ENCODE results near the gene CTSS.

CTSS gene

DNA sequence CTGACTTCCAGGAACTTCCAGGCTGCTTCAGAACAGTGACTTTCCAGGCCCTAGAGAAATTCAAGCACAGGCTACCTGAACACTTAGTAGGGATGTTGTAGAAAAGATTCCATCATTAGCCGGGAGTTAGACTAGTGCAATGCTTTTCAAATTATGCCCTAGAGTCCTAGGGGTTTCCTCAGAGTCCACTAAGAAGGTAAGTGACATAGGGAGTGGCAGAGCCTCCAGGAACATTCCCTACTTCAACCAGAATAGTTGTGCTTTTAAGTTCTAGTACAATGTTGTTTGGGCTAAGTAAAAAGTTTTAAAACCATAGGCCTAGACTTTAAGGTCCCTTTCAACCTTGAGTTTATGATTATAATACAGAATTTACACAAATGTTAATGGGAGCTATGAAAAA lies 59.5 kb downstream of the CTSS start:
- ChIA-PET CTCF (no interaction called here), POLR2A (no interaction called here)
- Histone ChIP-seq H3K9me3 (ENCODE audit: control insufficient read depth, insufficient read depth, low read depth, low read length) (no peaks in the 10 kb centered on the region), H3K36me3 (ENCODE audit: control insufficient read depth in 2 of 2, insufficient read depth in 1 of 2, low read length in 2 of 2) (no peaks in the 10 kb centered on the region), H3K4me3 (ENCODE audit: low read depth, low read length) (no peak overlapping the region), H3K4me1 (ENCODE audit: control insufficient read depth, insufficient read depth, low read length) (no peaks in the 10 kb centered on the region), H3K27ac (ENCODE audit: extremely low read depth, low read depth, low read length) (no peak overlapping the region)
- TF ChIP-seq SETDB1 (IDR thresholded peaks at IDR 0.05; ENCODE audit: insufficient read length, low read length): no peak
- TF ChIP-seq ZNF571 (tag by site-specific recombination; IDR thresholded peaks at IDR 0.05): no peak
- no peak for TF ChIP-seq ZBTB8A (tag by site-specific recombination; IDR thresholded peaks at IDR 0.05)
- no peak for TF ChIP-seq ZNF514 (tag by site-specific recombination; IDR thresholded peaks at IDR 0.05)
- TF ChIP-seq ZNF629 (tag by site-specific recombination; IDR thresholded peaks at IDR 0.05): no peak
- no peak for TF ChIP-seq ZBTB17 (tag by site-specific recombination; IDR thresholded peaks at IDR 0.05)
- no peak for TF ChIP-seq ZNF311 (tag by site-specific recombination; IDR thresholded peaks at IDR 0.05; ENCODE audit: borderline replicate concordance)
- no peak for TF ChIP-seq ZNF600 (tag by site-specific recombination; IDR thresholded peaks at IDR 0.05)
- no peak for TF ChIP-seq ZFP41 (tag by site-specific recombination; IDR thresholded peaks at IDR 0.05; ENCODE audit: borderline replicate concordance)
- TF ChIP-seq WT1 (tag by site-specific recombination; IDR thresholded peaks at IDR 0.05): no peak
- TF ChIP-seq ZNF366 (tag by site-specific recombination; conservative IDR thresholded peaks at IDR 0.05): no peak
- no peak for TF ChIP-seq ZXDB (tag by site-specific recombination; IDR thresholded peaks at IDR 0.05)
- TF ChIP-seq, protein P1, sequence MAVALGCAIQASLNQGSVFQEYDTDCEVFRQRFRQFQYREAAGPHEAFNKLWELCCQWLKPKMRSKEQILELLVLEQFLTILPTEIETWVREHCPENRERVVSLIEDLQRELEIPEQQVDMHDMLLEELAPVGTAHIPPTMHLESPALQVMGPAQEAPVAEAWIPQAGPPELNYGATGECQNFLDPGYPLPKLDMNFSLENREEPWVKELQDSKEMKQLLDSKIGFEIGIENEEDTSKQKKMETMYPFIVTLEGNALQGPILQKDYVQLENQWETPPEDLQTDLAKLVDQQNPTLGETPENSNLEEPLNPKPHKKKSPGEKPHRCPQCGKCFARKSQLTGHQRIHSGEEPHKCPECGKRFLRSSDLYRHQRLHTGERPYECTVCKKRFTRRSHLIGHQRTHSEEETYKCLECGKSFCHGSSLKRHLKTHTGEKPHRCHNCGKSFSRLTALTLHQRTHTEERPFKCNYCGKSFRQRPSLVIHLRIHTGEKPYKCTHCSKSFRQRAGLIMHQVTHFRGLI (tag by site-specific recombination; IDR thresholded peaks at IDR 0.05): no peak
- TF ChIP-seq, protein P2, sequence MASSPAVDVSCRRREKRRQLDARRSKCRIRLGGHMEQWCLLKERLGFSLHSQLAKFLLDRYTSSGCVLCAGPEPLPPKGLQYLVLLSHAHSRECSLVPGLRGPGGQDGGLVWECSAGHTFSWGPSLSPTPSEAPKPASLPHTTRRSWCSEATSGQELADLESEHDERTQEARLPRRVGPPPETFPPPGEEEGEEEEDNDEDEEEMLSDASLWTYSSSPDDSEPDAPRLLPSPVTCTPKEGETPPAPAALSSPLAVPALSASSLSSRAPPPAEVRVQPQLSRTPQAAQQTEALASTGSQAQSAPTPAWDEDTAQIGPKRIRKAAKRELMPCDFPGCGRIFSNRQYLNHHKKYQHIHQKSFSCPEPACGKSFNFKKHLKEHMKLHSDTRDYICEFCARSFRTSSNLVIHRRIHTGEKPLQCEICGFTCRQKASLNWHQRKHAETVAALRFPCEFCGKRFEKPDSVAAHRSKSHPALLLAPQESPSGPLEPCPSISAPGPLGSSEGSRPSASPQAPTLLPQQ (tag by site-specific recombination; IDR thresholded peaks at IDR 0.05): no peak
- no peak for TF ChIP-seq ZBTB1 (tag by site-specific recombination; IDR thresholded peaks at IDR 0.05)

DNA sequence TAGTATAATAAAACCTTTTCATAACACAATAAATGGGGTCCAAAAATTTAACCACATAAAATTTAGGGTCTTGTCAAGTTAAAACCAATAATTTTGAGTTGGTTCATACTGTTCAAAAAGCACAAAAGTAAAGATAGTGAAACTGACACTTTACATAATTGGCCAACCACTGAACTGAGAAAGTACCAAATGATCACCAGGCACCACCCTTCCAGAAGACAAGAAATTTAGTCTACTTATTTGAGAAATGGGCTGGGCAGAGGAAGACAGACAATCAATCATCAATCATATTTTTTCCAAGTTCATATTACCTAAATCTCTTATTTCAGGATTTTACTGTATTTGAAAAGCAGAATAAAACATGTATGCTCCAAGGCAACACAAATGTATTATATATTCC lies 62.2 kb downstream of the CTSS start:
- no peaks in the 10 kb centered on the region for H3K4me1 ChIP-seq (ENCODE audit: control insufficient read depth, insufficient read depth, low read length)
- no peaks in the 10 kb centered on the region for H3K36me3 ChIP-seq (ENCODE audit: control insufficient read depth in 2 of 2, insufficient read depth in 1 of 2, low read length in 2 of 2)
- no peaks in the 10 kb centered on the region for H3K9me3 ChIP-seq (ENCODE audit: control insufficient read depth, insufficient read depth, low read depth, low read length)
- TF ChIP-seq ZNF24 (tag by site-specific recombination; IDR thresholded peaks at IDR 0.05) (no peak), ZNF114 (tag by site-specific recombination; IDR thresholded peaks at IDR 0.05) (no peak), ZBTB1 (tag by site-specific recombination; IDR thresholded peaks at IDR 0.05) (no peak), MYNN (tag by site-specific recombination; IDR thresholded peaks at IDR 0.05; ENCODE audit: borderline replicate concordance) (no peak), ZNF768 (tag by site-specific recombination; IDR thresholded peaks at IDR 0.05) (no peak), ZNF311 (tag by site-specific recombination; IDR thresholded peaks at IDR 0.05; ENCODE audit: borderline replicate concordance) (no peak), ZNF132 (tag by site-specific recombination; IDR thresholded peaks at IDR 0.05; ENCODE audit: borderline replicate concordance) (no peak), GLI2 (tag by site-specific recombination; IDR thresholded peaks at IDR 0.05; ENCODE audit: borderline replicate concordance, low read depth) (no peak), ZNF596 (tag by site-specific recombination; IDR thresholded peaks at IDR 0.05) (no peak), YY2 (tag by site-specific recombination; IDR thresholded peaks at IDR 0.05) (no peak), FEZF1 (tag by site-specific recombination; IDR thresholded peaks at IDR 0.05) (no peak), ZNF510 (tag by site-specific recombination; IDR thresholded peaks at IDR 0.05; ENCODE audit: insufficient replicate concordance) (no peak), WT1 (tag by site-specific recombination; IDR thresholded peaks at IDR 0.05) (no peak), ZNF830 (tag by site-specific recombination; IDR thresholded peaks at IDR 0.05; ENCODE audit: low read depth) (no peak), ZNF473 (tag by site-specific recombination; IDR thresholded peaks at IDR 0.05) (no peak), ZNF624 (tag by site-specific recombination; IDR thresholded peaks at IDR 0.05) (no peak), ZNF174 (tag by site-specific recombination; IDR thresholded peaks at IDR 0.05) (no peak), ZNF19 (tag by site-specific recombination; IDR thresholded peaks at IDR 0.05; ENCODE audit: low read depth) (no peak), KLF7 (tag by site-specific recombination; IDR thresholded peaks at IDR 0.05; ENCODE audit: borderline replicate concordance) (no peak)
- TF ChIP-seq, protein P3, sequence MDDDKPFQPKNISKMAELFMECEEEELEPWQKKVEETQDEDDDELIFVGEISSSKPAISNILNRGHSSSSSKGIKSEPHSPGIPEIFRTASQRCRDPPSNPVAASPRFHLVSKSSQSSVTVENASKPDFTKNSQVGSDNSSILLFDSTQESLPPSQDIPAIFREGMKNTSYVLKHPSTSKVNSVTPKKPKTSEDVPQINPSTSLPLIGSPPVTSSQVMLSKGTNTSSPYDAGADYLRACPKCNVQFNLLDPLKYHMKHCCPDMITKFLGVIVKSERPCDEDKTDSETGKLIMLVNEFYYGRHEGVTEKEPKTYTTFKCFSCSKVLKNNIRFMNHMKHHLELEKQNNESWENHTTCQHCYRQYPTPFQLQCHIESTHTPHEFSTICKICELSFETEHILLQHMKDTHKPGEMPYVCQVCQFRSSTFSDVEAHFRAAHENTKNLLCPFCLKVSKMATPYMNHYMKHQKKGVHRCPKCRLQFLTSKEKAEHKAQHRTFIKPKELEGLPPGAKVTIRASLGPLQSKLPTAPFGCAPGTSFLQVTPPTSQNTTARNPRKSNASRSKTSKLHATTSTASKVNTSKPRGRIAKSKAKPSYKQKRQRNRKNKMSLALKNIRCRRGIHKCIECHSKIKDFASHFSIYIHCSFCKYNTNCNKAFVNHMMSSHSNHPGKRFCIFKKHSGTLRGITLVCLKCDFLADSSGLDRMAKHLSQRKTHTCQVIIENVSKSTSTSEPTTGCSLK (tag by site-specific recombination; IDR thresholded peaks at IDR 0.05): no peak
- POLR2A ChIA-PET: no interaction called here
- no peak overlapping the region for H3K4me3 ChIP-seq (ENCODE audit: low read depth, low read length)
- H3K27ac ChIP-seq (ENCODE audit: extremely low read depth, low read depth, low read length): no peak overlapping the region
- CTCF ChIA-PET: interaction anchor here (1.0 kb wide), 1 partner anchor 171 kb away, joined by 6 read pairs; no protein-coding TSS in a partner anchor

Data from HEK293 (cell line).